D721Med (cell line): ENCODE measurements around the gene KMT2E.

Experiments used
- DNase-seq: peaks from one replicate; pipeline ENCODE4 v3.0.0; 2011; ENCODE audit warnings: low spot score; ENCODE audit not compliant: insufficient read length
- FAIRE-seq: peaks from 2 replicates; lab custom pipeline; 2011; peaks lifted over from hg19 to GRCh38; lab: Jason Lieb, UNC
- TF ChIP-seq, protein P1 (sequence below): IDR thresholded peaks from 2 replicates; pipeline ENCODE4 v1.5.1; 2012; ENCODE audit warnings: mild to moderate bottlenecking, control low read depth; ENCODE audit not compliant: insufficient read depth; ENCODE audit errors: missing control alignments

The KMT2E gene

DNA sequence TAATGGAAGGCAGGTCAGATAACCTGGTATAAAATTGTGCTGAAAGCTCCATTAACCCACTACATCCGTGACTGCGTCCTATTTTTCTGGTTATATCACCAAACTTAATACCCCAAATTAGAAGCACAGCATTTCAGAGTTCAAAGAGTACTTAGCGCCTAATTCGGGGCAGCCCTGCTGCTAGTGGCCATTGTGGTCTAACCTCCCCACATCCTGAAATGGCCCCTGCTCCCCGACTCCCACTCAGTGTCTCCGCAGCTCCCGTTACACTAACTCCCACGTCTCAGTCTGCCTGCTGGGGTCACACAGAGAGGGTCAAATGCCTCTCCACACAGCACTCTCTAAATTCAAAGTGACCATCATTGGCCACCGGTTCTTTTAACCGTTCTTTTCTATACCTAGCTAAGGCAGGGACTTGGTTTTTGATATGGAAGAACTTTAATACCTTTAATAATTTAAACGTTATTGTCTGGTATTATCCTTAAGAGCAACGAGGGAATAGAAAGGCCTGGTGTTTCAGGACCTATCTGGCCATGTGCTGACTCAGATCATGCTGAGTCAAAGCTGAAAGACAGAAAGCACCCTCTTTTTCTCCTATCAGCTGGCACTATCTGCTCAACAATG, 117.1 kb downstream of the KMT2E start:
- TF ChIP-seq, protein P1, sequence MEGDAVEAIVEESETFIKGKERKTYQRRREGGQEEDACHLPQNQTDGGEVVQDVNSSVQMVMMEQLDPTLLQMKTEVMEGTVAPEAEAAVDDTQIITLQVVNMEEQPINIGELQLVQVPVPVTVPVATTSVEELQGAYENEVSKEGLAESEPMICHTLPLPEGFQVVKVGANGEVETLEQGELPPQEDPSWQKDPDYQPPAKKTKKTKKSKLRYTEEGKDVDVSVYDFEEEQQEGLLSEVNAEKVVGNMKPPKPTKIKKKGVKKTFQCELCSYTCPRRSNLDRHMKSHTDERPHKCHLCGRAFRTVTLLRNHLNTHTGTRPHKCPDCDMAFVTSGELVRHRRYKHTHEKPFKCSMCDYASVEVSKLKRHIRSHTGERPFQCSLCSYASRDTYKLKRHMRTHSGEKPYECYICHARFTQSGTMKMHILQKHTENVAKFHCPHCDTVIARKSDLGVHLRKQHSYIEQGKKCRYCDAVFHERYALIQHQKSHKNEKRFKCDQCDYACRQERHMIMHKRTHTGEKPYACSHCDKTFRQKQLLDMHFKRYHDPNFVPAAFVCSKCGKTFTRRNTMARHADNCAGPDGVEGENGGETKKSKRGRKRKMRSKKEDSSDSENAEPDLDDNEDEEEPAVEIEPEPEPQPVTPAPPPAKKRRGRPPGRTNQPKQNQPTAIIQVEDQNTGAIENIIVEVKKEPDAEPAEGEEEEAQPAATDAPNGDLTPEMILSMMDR: no peak
- no peak for FAIRE-seq

DNA sequence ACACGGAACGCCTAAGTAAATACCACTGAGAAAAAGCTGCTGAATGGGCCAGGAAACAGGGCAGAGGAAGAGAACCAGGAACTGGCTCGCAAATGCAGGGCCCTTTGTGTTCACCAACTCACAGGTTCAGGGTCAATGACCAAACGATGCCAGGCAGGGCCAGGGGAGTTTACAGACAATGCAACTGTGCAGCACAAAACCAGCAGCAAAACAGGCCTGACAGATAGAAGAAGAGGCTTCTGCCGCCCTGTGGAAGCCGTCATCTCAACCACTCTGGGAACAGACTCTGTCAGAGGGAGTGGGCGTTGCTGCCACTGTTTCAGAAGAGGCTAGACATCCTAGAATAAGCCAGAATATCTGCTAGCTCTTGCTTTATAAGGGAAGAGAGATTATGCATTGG, 117.9 kb downstream of the KMT2E start:
- FAIRE-seq: no peak
- TF ChIP-seq, protein P1: no peak

More for the DNA sequence above, 117.1 kb downstream of the KMT2E start:
- DNase-seq: no peak

DNA sequence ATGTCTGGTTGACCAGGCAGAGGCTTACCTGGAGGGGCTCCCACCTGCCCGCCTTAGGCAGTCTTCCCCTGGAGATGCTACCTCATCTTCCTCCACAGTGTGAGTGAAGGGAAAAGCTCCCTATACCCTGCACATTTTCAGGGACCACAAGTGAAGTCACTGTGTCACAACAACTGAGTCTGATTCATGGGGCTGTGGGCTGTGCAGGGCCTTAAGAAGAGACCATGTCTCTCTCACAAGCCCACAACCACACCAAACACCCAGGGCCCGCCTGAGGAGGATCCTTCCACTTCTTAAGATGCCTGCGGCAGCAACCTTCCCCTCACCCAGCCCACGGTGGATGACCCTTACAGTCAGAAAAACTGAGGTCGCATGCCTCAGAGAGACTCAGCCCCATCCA, 118.3 kb downstream of the KMT2E start:
- no peak for DNase-seq
- TF ChIP-seq, protein P1: no peak
- FAIRE-seq: no peak

More for the DNA sequence above, 117.9 kb downstream of the KMT2E start:
- DNase-seq: no peak

DNA sequence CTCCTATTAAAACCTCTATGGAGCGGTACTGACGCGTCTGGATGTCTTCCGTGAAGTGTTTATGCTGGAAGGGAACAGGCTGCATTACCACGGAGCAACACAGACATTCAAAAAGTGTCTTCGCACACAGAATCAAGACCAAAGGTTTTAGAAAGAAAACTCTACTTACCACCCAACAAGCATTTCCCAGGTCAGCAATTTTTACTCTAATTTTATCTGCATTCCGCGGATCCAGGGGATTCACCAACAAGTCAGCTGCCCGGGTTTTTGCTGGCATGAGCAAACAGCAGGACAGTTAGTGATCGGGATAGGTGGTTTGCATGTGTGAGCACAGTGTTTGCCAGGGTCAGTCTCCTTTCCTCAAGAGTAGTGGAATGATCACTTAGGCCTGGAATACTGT, 118.8 kb downstream of the KMT2E start:
- DNase-seq: no peak
- FAIRE-seq: no peak
- TF ChIP-seq, protein P1: no peak

DNA sequence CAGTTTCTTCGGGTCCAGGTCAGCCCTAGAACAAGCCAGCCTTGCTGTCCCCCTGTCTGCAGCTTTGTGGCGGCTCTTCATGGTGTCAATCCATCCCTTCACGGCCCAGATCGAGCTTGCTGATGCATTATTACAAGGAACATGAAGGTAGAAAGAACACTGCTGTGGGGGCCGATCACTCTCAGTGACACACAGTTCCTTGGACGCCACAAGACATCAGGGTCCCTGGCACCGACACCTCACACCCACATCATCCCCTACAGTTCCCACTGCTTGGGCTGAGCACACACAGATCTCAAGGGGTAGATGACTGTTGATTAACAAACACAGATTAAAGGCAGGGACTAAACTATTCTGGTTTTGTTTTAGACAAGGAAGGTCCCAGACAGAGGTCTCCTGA, 119.4 kb downstream of the KMT2E start:
- no peak for FAIRE-seq
- DNase-seq: no peak

DNA sequence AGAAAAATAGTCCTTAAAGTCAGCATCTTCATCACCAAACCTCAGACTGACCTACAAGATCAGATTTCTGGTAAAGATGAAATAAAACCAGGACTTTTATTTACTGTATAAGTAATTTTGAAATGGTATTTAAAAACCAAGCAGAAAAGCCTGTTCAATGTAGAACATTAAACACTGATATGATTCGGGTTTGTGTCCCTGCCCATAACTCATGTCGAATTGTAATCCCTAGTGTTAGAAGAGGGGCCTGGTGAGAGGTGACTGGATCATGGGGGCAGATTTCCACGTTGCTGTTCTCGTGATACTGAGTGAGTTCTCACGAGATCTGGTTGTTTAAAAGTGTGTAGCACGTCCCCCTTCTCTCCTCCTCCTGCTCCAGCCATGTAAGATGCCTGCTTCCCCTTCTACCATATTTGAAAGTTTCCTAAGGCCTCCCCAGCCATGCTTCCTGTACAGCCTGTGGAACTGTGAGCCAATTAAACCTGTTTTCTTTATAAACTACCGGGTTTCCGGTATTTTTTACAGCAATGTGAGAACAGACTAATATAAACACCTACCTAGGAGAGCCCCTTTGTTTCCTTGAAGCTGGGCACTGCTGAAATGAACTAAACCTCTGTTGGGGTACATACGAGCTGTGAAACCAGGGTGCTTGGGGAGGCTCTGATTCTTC, 120.1 kb downstream of the KMT2E start:
- TF ChIP-seq, protein P1: no peak
- DNase-seq: no peak
- no peak for FAIRE-seq

More for the DNA sequence above, 119.4 kb downstream of the KMT2E start:
- TF ChIP-seq, protein P1: no peak

DNA sequence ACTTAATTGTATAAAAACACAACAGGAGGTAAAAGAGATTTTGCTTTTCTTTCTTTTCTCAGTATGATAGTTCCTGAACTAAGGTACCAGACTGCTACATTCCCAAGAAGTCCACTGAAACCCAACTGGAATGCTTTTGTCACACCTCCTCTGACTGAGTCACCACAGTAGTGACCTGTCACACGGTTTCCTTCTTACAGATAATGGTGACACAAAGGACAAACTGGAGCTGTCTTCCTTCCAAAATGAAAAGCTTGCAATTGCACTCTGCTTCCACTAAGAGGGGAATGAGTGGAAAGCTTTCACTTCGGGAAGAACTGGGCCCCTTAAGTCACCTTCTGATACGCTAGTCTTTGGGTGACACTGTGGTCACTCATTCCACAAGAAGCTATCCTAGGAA, 122.2 kb downstream of the KMT2E start:
- TF ChIP-seq, protein P1: no peak
- FAIRE-seq: no peak

More for the DNA sequence above, 122.2 kb downstream of the KMT2E start:
- DNase-seq: no peak
